DOHH2 (cell line): Measurements from ENCODE around the gene PLPPR5.

Experiments
- EZH2phosphoT487 ChIP-seq: fragments of 200-600 bp; sonication (generic); IDR thresholded peaks from 2 replicates; pipeline ENCODE4 v1.6.1; 2017; ENCODE audit warnings: borderline replicate concordance, mild to moderate bottlenecking, antibody characterized with exemption, low read length, moderate library complexity, mixed read lengths
- TF ChIP-seq, protein P1 (sequence below): fragments of 200-600 bp; sonication (generic); IDR thresholded peaks from one replicate; pipeline ENCODE4 v1.5.1; 2014; ENCODE audit warnings: antibody characterized with exemption, mild to moderate bottlenecking, low read depth, low read length; ENCODE audit not compliant: poor library complexity, severe bottlenecking

DNA sequence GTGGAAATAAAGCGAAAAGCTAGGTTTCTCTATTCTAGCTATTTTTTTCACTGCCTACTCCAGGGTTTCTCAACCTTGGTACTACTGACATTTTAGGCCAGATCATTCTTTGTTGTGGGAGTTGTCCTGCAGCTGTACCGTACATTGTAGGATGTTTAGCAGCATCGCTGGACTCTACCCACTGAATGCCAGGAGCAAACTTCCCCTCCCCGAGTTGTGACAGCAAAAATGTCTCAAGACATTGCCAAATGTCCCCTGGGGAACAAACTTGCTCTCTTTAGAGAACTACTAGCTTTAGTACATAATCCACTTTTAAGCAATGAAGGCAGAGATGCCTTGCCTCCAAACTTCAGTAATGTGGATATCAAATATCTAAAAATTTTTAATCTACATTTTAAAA is 122.8 kb downstream of the PLPPR5 start:
- TF ChIP-seq, protein P1, sequence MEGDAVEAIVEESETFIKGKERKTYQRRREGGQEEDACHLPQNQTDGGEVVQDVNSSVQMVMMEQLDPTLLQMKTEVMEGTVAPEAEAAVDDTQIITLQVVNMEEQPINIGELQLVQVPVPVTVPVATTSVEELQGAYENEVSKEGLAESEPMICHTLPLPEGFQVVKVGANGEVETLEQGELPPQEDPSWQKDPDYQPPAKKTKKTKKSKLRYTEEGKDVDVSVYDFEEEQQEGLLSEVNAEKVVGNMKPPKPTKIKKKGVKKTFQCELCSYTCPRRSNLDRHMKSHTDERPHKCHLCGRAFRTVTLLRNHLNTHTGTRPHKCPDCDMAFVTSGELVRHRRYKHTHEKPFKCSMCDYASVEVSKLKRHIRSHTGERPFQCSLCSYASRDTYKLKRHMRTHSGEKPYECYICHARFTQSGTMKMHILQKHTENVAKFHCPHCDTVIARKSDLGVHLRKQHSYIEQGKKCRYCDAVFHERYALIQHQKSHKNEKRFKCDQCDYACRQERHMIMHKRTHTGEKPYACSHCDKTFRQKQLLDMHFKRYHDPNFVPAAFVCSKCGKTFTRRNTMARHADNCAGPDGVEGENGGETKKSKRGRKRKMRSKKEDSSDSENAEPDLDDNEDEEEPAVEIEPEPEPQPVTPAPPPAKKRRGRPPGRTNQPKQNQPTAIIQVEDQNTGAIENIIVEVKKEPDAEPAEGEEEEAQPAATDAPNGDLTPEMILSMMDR = no peak
- no peak for TF ChIP-seq EZH2phosphoT487
